Ishikawa (cell line): ENCODE measurements around the gene VEGFD.

Source experiments
- CREB1 ChIP-seq: IDR thresholded peaks from 2 replicates; pipeline ENCODE4 v1.6.1; 2012; ENCODE audit warnings: low read depth
- EGR1 ChIP-seq: IDR thresholded peaks from 2 replicates; pipeline ENCODE4 v1.6.1; 2012
- EP300 ChIP-seq: IDR thresholded peaks from 2 replicates; pipeline ENCODE4 v1.6.1; 2012; ENCODE audit warnings: borderline replicate concordance
- MAX ChIP-seq: IDR thresholded peaks from 2 replicates; pipeline ENCODE4 v1.6.1; 2012
- TEAD4 ChIP-seq: IDR thresholded peaks from 2 replicates; pipeline ENCODE4 v1.6.1; 2012
- YY1 ChIP-seq: IDR thresholded peaks from 2 replicates; pipeline ENCODE4 v1.6.1; 2012; ENCODE audit warnings: low read depth
- ZBTB7A ChIP-seq: IDR thresholded peaks from 2 replicates; pipeline ENCODE4 v1.6.1; 2012; ENCODE audit warnings: low read depth
- TF ChIP-seq, protein P1 (sequence below): IDR thresholded peaks from 2 replicates; pipeline ENCODE4 v1.6.1; 2012
- TF ChIP-seq, protein P2 (sequence below): IDR thresholded peaks from 2 replicates; pipeline ENCODE4 v1.6.1; 2012; ENCODE audit warnings: low read depth, mild to moderate bottlenecking

DNA sequence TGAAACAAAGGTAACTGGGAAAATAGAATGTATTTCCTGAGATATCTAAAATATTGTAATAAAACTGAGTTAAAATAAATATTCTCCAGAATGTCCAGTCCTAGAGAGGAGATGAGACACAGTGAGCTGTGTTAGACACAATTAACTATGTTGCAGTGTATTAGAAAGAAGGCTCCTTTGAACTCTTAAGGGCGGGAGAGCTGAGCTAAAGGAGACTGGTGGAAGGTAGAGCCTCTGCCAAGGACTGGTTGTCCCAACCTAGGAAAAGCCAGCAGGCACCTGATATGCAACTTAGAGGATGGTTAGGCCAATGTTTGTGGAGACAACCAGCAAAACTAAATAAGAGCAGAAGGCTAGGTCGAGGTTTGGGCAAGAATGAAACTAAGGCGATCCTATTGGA, 73.1 kb downstream of the VEGFD start:
- TF ChIP-seq CREB1 (no peak), YY1 (no peak), TEAD4 (no peak), EGR1 (no peak), MAX (no peak), EP300 (no peak), ZBTB7A (no peak)
- TF ChIP-seq, protein P1, sequence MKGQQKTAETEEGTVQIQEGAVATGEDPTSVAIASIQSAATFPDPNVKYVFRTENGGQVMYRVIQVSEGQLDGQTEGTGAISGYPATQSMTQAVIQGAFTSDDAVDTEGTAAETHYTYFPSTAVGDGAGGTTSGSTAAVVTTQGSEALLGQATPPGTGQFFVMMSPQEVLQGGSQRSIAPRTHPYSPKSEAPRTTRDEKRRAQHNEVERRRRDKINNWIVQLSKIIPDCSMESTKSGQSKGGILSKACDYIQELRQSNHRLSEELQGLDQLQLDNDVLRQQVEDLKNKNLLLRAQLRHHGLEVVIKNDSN = no peak
- TF ChIP-seq, protein P2, sequence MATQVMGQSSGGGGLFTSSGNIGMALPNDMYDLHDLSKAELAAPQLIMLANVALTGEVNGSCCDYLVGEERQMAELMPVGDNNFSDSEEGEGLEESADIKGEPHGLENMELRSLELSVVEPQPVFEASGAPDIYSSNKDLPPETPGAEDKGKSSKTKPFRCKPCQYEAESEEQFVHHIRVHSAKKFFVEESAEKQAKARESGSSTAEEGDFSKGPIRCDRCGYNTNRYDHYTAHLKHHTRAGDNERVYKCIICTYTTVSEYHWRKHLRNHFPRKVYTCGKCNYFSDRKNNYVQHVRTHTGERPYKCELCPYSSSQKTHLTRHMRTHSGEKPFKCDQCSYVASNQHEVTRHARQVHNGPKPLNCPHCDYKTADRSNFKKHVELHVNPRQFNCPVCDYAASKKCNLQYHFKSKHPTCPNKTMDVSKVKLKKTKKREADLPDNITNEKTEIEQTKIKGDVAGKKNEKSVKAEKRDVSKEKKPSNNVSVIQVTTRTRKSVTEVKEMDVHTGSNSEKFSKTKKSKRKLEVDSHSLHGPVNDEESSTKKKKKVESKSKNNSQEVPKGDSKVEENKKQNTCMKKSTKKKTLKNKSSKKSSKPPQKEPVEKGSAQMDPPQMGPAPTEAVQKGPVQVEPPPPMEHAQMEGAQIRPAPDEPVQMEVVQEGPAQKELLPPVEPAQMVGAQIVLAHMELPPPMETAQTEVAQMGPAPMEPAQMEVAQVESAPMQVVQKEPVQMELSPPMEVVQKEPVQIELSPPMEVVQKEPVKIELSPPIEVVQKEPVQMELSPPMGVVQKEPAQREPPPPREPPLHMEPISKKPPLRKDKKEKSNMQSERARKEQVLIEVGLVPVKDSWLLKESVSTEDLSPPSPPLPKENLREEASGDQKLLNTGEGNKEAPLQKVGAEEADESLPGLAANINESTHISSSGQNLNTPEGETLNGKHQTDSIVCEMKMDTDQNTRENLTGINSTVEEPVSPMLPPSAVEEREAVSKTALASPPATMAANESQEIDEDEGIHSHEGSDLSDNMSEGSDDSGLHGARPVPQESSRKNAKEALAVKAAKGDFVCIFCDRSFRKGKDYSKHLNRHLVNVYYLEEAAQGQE = no peak
